Endothelial cell of umbilical vein (primary cell): Measurements from ENCODE around the gene MBLAC1. TPM values are rescaled to one million over a fixed set of nuclear protein-coding genes. Genes with fewer than 3 reads are reported as not detected.

ENCODE experiments used
- BruUV-seq: library from RNA; stranded (reverse); fragments of 400-500 nt; replicated peaks from 2 replicates; lab custom pipeline; 2021; lab: Mats Ljungman, UMichigan
- CTCF ChIA-PET: fragments of 300-600, 350-600 bp; sonication (Branson Sonifier 250); formaldehyde crosslinking; loops from one replicate; lab custom pipeline; 2021; ENCODE audit warnings: antibody characterized with exemption, inconsistent platforms; lab: Charles Lee
- POLR2A ChIA-PET: fragments of 300-600, 350-600 bp; sonication (Branson Sonifier 250); formaldehyde crosslinking; loops from one replicate; lab custom pipeline; 2021; ENCODE audit warnings: antibody characterized with exemption, inconsistent platforms; lab: Charles Lee
- DNase-seq: peaks from one replicate; pipeline ENCODE4 v3.0.0-alpha.2; 2011; ENCODE audit warnings: low read depth, low spot score
- FAIRE-seq: peaks from 2 replicates; lab custom pipeline; 2011; peaks lifted over from hg19 to GRCh38; lab: Jason Lieb, UNC
- H2AFZ ChIP-seq: 2 replicates; pipeline ENCODE4 v1.6.0; 2012; ENCODE audit warnings: low read depth, low read length, control low read depth, inconsistent platforms
- H3K27ac ChIP-seq: 2 replicates; pipeline ENCODE4 v1.5.1; 2011; ENCODE audit warnings: low read depth, mild to moderate bottlenecking, control low read depth, low read length, moderate library complexity; ENCODE audit not compliant: insufficient read depth
- H3K27me3 ChIP-seq, 2 experiments: 2 replicates each; pipeline versions ENCODE4 v1.6.0 to v1.6.1; 2011; ENCODE audit warnings: low read length in 2 of 2, mixed read lengths in 1 of 2; ENCODE audit not compliant: control insufficient read depth in 2 of 2, insufficient read depth in 2 of 2
- H3K36me3 ChIP-seq, 2 experiments: 2 replicates in 1 of 2; 3 replicates in 1 of 2; pipeline ENCODE4 v1.5.1; 2011; ENCODE audit warnings: low read length in 2 of 2, mild to moderate bottlenecking in 1 of 2, moderate library complexity in 1 of 2; ENCODE audit not compliant: control insufficient read depth in 2 of 2, insufficient read depth in 2 of 2; ENCODE audit errors: extremely low read depth in 1 of 2
- H3K4me1 ChIP-seq: 3 replicates; pipeline ENCODE4 v1.5.1; 2011; ENCODE audit warnings: mild to moderate bottlenecking, low read length; ENCODE audit not compliant: control insufficient read depth, insufficient read depth; ENCODE audit errors: extremely low read depth
- H3K4me2 ChIP-seq: 2 replicates; pipeline ENCODE4 v1.6.1; 2011; ENCODE audit warnings: low read length, control low read depth, mixed read lengths; ENCODE audit not compliant: insufficient read depth
- H3K4me3 ChIP-seq, 3 experiments: fragments of 200-600 bp in 1 of 3; sonication (generic), shearing (Covaris generic) in 1 of 3; replicated peaks in 1 of 3; 2 replicates each; pipeline ENCODE4 v1.5.1; 2011 to 2016; ENCODE audit warnings: control low read depth in 3 of 3, low read length in 3 of 3, mild to moderate bottlenecking in 2 of 3, inconsistent platforms in 1 of 3, low read depth in 1 of 3, moderate library complexity in 1 of 3; ENCODE audit not compliant: insufficient read depth in 1 of 3
- H3K79me2 ChIP-seq: 2 replicates; pipeline ENCODE4 v1.6.0; 2012; ENCODE audit warnings: low read length, inconsistent platforms; ENCODE audit not compliant: control insufficient read depth, insufficient read depth
- H3K9ac ChIP-seq: replicated peaks from 2 replicates; pipeline ENCODE3; 2011; ENCODE audit warnings: low read length, control low read depth; ENCODE audit not compliant: insufficient read depth; ENCODE audit errors: extremely low read depth
- H3K9me1 ChIP-seq: replicated peaks from 3 replicates; pipeline ENCODE4 v1.6.0; 2011; ENCODE audit warnings: mild to moderate bottlenecking, low read length; ENCODE audit not compliant: control insufficient read depth, insufficient read depth; ENCODE audit errors: extremely low read depth
- H3K9me3 ChIP-seq: replicated peaks from 2 replicates; pipeline ENCODE4 v1.5.1; 2012; ENCODE audit warnings: low read length, inconsistent platforms; ENCODE audit not compliant: control insufficient read depth, insufficient read depth
- H4K20me1 ChIP-seq: replicated peaks from 2 replicates; pipeline ENCODE3; 2011; ENCODE audit warnings: mild to moderate bottlenecking, low read length; ENCODE audit not compliant: control insufficient read depth, insufficient read depth; ENCODE audit errors: extremely low read depth
- EZH2 ChIP-seq: IDR thresholded peaks from 2 replicates; pipeline ENCODE4 v1.6.1; 2012; ENCODE audit warnings: borderline replicate concordance, low read depth, mild to moderate bottlenecking, moderate library complexity, low read length, inconsistent platforms; ENCODE audit not compliant: severe bottlenecking
- JUN ChIP-seq: IDR thresholded peaks from 2 replicates; pipeline ENCODE4 v1.6.1; 2011; ENCODE audit warnings: borderline replicate concordance, low read depth; ENCODE audit not compliant: insufficient read length, insufficient read depth
- MYC ChIP-seq: IDR thresholded peaks from one replicate; pipeline ENCODE4 v1.6.1; 2011; ENCODE audit warnings: mild to moderate bottlenecking, low read depth, low read length
- POLR2A ChIP-seq: IDR thresholded peaks from 2 replicates; pipeline ENCODE4 v1.6.1; 2012; ENCODE audit warnings: low read depth, mild to moderate bottlenecking, control low read depth, low read length
- POLR2AphosphoS5 ChIP-seq: IDR thresholded peaks from 2 replicates; pipeline ENCODE4 v1.6.1; 2012; ENCODE audit warnings: low read depth, mild to moderate bottlenecking, control low read depth, low read length, moderate library complexity; ENCODE audit not compliant: insufficient read depth
- dilution Hi-C: fragments of 300-500 bp; cut with MboI; formaldehyde crosslinking; loops from one replicate; pipeline ENCODE4 v1.15.0; 2019; ENCODE audit warnings: low sequenced_read_pairs; ENCODE audit not compliant: extremely low pct_ligation_motif_present
- intact Hi-C: fragments of 100-400 bp; cut with micrococcal nuclease; formaldehyde crosslinking; loops from one replicate; pipeline ENCODE4 v1.10.0; 2022
- polyA plus RNA-seq, 4 experiments: library from polyadenylated mRNA; depleted of rRNA in 3 of 4; stranded (reverse) in 3 of 4; unstranded in 1 of 4; fragments of >200 nt; gene quantifications; 2 replicates each; pipeline versions ENCODE4 v1.2.1 to v1.2.3, GENCODE V29; 2011 to 2012; ENCODE audit warnings: missing spikeins in 1 of 4
- total RNA-seq: library from RNA; stranded (reverse); gene quantifications from 2 replicates; pipeline ENCODE4 v1.2.3, GENCODE V29; 2021
- TF ChIP-seq, protein P1 (sequence below): IDR thresholded peaks from 2 replicates; pipeline ENCODE4 v1.6.1; 2011; ENCODE audit not compliant: insufficient read depth, insufficient read length
- TF ChIP-seq, protein P2 (sequence below), 2 donors: IDR thresholded peaks; 1 replicate in 1 of 2; 2 replicates in 1 of 2; pipeline ENCODE4 v1.5.1; 2011; ENCODE audit warnings: low read length in 2 of 2, mild to moderate bottlenecking in 2 of 2, moderate library complexity in 2 of 2, control low read depth in 1 of 2, inconsistent platforms in 1 of 2, low read depth in 1 of 2; ENCODE audit not compliant: insufficient read depth in 1 of 2; ENCODE audit errors: extremely low read depth in 1 of 2

MBLAC1 gene
- total and polyA plus RNA-seq, 2 donors (not counting 3 experiments of a cell fraction or from before 2014, with no cell fraction given) = 1.8 to 2.1 TPM

DNA sequence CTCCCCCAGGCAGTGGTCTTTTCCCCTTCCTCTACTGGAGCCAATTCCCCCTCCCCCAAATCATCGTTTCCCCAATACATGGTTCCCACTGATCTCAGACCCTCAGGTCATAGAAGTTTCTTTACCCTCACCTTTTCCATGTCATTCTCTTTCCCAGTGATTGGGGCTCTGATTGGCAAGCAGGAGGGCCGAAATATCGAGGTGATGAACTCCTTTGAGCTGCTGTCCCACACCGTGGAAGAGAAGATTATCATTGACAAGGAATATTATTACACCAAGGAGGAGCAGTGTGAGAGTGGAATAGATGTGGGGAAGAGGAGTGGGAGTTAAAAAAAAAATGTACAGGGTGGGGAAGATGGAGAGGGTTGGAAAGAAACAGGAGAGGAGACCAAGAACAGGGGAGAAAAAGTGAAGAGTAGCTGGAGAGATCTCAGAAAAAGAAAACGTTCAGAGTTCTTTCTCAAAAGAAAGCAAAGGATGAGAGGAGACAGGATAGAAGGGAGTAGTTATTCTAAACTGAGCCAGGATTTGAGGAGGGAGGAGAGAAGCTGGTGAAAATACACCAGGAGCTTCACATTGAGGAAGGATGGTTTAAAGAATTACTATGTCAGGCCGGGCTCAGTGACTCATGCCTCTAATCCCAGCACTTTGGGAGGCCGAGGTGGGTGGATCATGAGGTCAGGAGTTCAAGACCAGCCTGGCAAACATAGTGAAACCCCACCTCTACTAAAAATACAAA lies 37.1 kb upstream of the MBLAC1 start:
- no peaks in the 10 kb centered on the region for H3K9me1 ChIP-seq
- no peaks in the 10 kb centered on the region for H4K20me1 ChIP-seq
- BruUV-seq = no TSS peak
- H3K36me3 ChIP-seq = peaks cover 21 to 26% of the 10 kb centered on the region in 2 experiments
- H3K79me2 ChIP-seq = peaks cover 19% of the 10 kb centered on the region
- H3K4me2 ChIP-seq = peak overlapping the region; percentile 53
- peaks cover 39% of the 10 kb centered on the region for H3K4me1 ChIP-seq
- no peak for DNase-seq
- H3K4me3 ChIP-seq = peak overlapping the region; percentile 62 to 74 (median 68)
- peak overlapping the region; percentile 94 for H3K27ac ChIP-seq
- FAIRE-seq = peak; percentile 38
- intact Hi-C loops = loop anchor here (10.0 kb wide), 1 partner anchor 175 kb away; the partner anchor contains the start of gene TRIM4
- H3K9ac ChIP-seq = peak overlapping the region; percentile 90
- ChIA-PET CTCF (interaction anchor here (0.5 to 2.9 kb wide), 4 partner anchors 9 to 13 kb away, joined by 3 to 18 read pairs (median 4); partner anchors contain the start of genes AP4M1 and MCM7), POLR2A (interaction anchor here (1.0 to 1.9 kb wide), 3 partner anchors 9 to 12 kb away, joined by 3 to 6 read pairs (median 4); partner anchors contain the start of genes AP4M1 and MCM7)
- no peak overlapping the region for H2AFZ ChIP-seq
- dilution Hi-C loops = no loop called here
- H3K9me3 ChIP-seq = no peaks in the 10 kb centered on the region
- TF ChIP-seq JUN = no peak
- TF ChIP-seq, protein P1, sequence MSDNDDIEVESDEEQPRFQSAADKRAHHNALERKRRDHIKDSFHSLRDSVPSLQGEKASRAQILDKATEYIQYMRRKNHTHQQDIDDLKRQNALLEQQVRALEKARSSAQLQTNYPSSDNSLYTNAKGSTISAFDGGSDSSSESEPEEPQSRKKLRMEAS = no peak
- no peak for TF ChIP-seq POLR2AphosphoS5
- TF ChIP-seq MYC = no peak
- TF ChIP-seq POLR2A = no peak
- TF ChIP-seq, protein P2, sequence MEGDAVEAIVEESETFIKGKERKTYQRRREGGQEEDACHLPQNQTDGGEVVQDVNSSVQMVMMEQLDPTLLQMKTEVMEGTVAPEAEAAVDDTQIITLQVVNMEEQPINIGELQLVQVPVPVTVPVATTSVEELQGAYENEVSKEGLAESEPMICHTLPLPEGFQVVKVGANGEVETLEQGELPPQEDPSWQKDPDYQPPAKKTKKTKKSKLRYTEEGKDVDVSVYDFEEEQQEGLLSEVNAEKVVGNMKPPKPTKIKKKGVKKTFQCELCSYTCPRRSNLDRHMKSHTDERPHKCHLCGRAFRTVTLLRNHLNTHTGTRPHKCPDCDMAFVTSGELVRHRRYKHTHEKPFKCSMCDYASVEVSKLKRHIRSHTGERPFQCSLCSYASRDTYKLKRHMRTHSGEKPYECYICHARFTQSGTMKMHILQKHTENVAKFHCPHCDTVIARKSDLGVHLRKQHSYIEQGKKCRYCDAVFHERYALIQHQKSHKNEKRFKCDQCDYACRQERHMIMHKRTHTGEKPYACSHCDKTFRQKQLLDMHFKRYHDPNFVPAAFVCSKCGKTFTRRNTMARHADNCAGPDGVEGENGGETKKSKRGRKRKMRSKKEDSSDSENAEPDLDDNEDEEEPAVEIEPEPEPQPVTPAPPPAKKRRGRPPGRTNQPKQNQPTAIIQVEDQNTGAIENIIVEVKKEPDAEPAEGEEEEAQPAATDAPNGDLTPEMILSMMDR (IDR thresholded peaks at IDR 0.05; ENCODE audit: extremely low read depth in 1 of 2, insufficient read depth in 1 of 2, low read depth in 1 of 2, low read length in 2 of 2) = no peak
- no peak for TF ChIP-seq EZH2
- no peaks in the 10 kb centered on the region for H3K27me3 ChIP-seq
